HG02642 (cell line): ENCODE data around the gene MAGI2.
"Not testable (repeated sequence)": the region's sequence is repeated elsewhere in the genome, so short reads cannot be mapped to it uniquely, and the experiment has no call there.

Experiments used
- ATAC-seq: cut with Tn5 transposase; IDR thresholded peaks from one replicate; pipeline ENCODE4 v1.9.1; 2021; ENCODE audit warnings: mild to moderate bottlenecking; ENCODE audit not compliant: unreplicated experiment, poor library complexity

MAGI2 gene

DNA sequence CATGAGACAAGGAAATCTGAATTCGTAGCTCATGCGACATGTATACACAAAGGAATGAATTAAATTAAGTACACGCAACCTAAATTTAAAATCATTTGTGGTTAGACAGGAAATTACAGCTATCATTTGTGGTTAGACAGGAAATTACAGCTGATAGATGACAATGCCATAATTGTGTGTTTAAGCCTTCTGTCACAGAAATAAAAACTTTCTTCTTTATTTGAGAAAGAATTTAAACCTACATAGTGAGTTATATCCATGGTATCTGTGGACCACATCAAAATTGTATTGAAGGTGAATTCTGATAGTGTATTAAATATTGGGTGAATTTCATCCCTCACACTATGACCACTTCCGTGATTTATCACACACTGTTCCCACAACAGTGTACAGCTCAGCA lies 362.9 kb downstream of the MAGI2 start:
- no peak for ATAC-seq

DNA sequence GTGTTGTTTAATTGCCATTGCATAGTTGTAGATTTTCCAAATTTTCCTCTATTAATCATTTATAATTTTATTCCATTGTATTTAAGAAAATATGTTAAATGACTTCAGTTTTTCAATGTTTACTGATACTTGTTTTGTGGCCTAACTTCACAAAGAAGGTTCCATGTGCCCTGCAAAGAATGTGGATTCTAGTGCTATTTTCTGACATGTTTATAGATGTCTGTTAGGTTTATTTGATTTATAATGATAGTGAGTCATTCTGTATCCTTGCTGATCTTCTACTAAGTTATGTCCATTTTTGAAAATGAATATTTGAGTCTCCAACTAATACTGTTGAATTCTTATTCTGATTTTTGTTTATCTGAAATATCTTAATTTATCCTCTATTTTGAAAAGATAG lies 369.0 kb downstream of the MAGI2 start:
- ATAC-seq, result no peak

DNA sequence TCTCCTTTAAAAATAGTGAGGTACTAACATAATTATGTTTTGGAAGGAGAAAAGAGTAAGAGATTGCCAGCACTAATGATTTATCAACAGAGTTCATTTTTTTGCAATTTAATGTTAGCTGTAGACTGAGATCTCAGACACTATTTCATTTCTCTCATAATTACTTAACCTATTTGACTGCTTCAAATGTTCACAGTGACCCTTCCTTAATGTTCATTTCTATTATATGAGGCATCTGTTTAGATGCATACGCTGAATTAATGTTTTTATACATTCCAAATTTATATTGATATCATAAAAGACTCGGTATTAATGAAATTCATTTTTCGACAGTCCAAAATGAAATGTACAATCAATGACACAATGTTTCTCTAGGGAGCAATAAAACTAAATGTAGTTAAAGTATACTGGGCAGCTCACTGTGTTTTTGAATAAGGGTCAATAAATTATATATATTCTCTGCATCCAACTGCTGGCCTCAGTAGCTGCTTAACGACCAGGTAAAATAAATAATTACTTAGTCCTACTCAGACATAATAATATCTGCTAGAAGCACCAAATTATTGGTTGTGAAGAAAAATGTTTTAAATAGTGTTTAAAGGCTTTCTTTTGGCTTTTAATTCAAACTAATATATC lies 373.4 kb downstream of the MAGI2 start:
- no peak for ATAC-seq

DNA sequence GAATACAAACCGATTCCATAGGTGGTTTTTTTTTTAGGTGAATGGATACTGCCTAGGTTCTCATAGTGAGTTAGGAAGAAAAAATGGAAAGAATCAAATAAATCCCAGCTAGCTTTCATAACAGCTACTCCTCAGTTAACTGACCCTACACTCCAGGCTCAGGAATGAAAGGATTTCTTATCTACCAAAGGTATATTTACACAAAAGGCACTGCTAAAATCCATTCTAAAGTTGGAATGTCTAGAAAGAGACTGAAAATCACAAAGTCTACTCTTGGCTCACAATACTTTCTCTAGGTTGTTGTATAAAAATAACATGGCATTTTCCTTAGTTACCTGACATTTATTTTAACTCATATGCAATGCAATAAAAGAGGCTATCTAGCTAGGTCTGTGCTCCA lies 375.2 kb downstream of the MAGI2 start:
- ATAC-seq, result no peak

DNA sequence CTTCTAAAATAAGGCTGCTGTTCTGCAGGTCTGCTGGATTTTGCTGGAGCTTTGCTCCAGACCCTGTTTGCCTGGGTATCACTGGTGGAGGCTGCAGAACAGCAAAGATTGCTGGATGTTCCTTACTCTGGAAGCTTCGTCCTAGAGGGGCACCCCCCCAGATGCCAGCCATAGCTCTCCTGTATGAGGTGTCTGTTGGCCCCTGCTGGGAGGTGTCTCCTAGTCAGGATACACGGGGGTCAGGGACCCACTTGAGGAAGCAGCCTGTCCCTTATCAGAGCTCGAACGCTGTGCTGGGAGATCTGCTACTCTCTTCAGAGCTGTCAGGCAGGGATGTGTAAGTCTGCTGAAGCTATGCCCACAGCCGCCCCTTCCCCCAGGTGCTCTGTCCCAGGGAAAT lies 382.3 kb downstream of the MAGI2 start:
- ATAC-seq, result not testable (repeated sequence)

DNA sequence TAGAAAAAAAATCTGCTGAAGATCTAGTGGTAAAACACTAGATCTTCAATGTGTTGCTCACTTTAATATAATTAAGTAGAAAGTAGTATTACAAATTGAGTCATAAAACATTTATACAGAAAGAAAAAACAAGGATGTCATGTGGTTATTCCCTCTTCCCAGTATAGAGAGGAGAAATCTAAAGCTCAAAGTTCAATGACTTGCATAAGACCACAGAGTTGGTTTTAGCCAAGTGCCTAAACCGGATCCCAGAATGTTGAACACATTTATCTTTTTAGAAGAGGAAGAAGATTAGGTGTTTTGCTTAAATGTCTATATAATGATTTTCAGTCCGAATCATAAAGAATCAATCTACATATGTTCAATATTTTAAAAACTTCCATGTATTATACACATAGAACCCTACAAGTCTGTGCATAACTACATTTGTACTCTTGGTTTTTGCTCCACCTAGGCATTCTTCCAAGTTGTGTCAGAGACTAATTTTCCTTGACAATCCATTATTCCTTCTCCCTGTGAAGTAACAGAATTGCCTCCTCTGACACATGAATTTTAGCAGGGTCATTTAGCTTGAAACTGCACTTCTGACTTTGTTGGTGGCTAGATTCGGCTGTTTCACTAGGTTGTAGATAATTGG lies 389.2 kb downstream of the MAGI2 start:
- ATAC-seq, result no peak

DNA sequence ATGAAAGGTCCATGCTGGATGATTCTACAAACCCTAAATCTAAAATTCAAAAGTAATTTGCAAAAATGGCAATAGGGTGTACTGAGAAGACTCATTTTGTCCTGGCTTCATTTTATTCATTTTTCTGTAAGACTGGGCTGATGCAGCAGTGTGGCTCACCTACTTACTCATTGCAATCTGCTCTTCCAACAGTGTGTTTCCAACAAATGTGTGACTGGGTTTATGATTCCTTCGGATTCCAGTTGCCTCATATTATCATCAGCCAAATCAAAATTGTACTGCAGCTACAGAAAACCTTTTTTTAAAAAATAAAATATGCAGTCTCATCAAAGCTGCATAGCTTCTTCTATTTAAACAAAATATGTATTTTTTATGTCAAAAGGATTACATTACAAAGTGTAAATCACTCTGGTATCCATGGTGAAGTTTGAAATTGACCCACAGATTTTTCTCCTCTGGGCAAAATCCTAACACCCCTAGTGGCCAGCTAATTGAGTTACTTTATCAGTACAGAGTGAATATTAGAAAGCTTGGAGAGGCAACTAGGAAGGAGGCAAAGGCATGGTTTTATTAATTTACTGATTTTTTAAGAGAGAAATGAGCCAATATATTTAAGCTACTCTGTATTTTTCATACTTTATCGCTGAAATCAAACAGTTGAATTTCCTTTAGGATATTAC lies 390.3 kb downstream of the MAGI2 start:
- no peak for ATAC-seq

DNA sequence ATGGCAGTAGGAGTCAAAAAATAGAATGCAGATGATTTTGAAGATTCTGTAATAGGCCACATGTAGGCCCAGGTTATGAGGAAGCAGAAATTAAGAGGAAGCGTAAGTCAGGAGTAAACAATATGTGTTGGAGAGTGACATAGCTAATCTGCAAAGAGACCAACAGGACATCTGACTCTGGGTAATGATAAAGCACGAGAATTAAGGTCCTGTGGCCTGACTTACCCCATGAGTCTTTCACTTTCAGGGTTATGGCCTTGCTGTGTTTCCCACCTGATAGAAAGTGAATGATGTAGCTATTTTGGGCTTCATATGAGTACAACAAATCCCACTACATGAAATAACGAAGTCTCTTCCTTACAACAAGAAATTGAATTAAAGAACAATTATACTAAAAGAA lies 393.0 kb downstream of the MAGI2 start:
- ATAC-seq, result no peak

DNA sequence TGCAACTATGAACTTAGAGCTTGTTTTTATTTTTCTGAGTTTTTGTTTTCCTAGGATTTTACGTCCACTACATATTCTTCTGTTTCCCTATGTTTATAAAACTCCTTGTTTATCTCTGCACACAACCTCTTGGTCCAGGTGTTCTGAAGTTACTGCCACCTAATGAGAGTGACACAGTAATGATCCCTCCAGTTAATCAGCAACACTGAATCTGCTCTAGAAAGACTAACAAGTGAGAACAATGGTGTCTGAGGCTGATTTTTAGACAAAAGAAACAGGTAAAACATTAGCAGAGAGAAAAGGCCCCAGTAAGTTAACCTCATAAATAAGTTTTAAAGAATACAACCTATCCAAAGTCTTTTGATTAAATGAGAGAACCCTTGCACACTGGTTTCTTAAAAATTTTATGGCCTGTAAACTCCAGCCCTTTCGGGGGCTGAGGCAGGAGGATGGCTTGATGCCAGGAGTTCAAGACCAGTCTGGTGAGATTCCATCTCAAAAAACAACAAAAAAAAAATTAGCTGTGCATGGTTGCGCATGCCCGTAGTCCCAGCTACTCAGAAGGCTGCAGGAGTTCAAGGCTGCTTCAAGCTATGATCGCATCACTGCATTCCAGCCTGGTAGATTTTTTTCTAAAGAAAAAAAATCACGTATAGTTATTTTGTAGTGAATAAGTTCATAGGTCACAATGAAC lies 397.6 kb downstream of the MAGI2 start:
- no peak for ATAC-seq

DNA sequence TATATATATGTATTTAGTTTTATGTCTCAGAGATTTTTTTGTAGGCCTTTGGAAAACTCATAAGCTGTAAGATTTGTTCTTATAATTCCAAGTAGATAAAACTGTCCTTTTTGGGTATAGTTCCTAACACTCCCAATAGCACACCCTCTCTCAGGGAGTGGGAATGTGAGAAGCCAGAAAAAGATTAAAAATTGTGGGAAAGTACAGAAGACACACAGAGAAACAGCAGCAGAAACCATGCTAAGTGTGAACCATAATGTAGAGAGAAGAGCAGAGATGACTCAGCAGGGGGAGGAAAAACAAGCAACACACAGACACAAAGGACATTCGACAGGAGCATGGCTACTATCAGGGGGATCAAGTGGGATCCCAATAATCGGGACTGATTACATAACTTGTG lies 401.6 kb downstream of the MAGI2 start:
- ATAC-seq, result no peak

DNA sequence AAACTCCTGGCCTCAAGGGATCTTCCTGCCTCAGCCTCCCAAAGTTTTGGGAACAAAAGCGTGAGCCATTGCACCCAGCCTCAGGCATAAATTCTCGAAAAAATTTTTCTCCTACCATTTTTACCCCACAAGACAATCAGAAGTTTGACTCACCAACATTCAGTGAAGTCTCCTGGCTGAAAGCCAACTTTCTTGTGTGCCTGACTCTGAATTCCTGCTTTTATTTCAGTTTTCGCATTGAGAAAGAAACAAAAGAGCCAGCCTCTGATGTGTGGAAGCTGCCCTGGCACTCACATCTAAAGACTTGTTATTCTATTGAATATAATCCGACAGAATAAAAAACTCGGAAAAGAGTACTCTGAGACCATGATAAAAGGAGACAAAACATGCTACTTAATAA lies 402.9 kb downstream of the MAGI2 start:
- no peak for ATAC-seq

DNA sequence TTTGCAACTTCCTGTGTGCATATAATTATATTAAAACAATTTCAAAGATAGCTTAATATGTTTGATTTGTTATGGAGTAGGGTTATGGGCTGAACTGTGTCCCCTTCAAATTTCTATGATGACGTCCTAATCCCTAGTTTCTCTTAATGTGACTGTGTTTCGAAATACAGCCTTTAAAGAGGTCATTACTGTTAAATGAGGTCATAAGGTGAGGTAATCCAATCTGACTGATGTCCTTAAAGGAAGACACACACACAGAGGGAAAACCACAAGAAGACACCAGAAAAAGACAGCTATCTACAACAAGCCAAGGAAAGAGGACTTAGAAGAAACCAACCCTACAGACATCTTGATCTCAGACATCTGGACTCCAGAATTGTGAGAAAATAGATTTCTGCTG lies 407.4 kb downstream of the MAGI2 start:
- no peak for ATAC-seq

DNA sequence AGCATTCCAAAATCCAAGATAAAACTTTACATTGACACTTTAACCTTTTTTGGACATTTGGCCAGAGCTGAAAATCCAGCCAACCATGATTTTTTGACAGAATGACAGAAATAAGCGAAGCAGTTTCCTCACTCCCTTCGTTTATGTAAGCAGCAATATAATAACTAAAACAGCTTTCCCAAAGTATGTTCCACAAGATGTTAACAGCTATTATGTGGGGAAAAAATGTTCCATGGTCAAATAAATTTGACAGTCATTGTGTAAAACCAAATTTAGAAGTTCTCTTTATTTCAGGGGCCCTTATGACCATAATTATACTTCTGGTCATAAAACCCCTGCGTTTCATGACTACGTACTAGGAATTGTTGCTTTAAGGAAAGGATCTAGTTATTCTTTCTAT lies 416.5 kb downstream of the MAGI2 start:
- no peak for ATAC-seq

DNA sequence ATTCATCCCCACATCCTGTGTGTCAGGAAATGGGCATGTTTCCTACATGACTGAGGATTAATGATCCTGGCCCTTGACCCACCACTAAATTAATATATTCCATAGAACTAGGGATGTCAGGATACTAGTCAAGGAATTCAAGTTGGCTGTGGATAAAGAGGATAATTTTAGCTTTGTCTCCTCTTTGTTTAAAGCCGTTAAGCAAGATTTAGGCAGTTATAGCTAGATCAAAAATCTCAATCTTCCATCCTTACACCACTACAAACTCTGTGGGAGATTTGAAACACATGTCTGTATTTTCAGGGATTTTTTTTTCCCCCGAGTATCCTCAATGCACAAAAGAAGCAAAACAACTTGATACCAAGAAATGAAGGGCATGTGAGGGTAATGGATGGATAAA lies 417.1 kb downstream of the MAGI2 start:
- no peak for ATAC-seq

DNA sequence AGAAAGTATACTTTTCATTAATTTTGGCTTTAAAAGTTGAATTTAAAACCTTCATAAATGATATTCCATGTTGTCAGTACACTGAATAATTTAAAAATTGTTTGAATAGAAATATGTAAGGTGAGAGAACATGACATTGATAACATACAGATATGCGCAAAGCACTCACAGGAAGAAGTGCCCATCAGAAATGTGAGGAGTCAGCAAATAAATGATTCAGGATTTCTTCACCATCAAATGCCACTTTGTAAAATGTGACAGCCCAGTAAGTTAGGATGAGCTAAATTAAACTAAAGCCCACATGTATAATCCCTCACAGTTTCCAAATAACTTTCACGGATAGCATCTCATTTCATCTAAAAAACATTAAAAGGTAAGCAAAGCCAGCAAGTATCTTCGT lies 417.6 kb downstream of the MAGI2 start:
- ATAC-seq, result no peak

DNA sequence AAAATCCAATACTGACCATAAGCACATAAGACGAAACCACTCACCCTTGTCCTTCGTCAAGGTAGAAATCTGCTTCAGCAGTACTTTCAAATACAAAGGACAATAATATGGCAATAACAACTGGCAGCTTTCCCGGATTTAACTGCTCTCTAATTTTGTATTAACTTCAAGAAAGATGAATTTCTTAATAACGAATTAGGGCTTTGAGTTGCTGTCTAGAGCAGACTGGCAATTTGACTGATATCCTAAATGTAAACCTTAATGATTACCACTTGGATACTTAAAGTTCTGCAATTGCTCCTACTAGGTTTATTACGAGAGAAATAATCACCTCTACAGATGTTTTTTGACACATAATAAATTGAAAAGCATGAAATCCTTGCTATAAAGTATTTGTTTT lies 418.7 kb downstream of the MAGI2 start:
- no peak for ATAC-seq

DNA sequence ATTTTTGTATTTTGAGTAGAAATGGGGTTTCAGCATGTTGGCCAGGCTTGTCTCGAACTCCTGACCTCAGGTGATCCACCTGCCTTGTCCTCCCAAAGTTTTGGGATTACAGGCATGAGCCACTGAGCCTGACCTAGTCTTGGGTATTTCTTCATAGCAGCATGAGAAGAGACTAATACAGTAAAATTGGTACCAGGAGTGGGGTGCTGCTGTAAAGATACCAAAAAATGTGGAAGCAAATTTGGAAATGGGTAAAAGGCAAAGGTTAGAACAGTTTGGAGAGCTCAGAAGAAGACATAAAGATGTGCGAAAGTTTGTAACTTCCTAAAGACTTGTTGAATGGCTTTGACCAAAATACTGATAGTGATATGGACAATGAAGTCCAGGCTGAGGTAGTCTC lies 433.8 kb downstream of the MAGI2 start:
- not testable (repeated sequence) for ATAC-seq

DNA sequence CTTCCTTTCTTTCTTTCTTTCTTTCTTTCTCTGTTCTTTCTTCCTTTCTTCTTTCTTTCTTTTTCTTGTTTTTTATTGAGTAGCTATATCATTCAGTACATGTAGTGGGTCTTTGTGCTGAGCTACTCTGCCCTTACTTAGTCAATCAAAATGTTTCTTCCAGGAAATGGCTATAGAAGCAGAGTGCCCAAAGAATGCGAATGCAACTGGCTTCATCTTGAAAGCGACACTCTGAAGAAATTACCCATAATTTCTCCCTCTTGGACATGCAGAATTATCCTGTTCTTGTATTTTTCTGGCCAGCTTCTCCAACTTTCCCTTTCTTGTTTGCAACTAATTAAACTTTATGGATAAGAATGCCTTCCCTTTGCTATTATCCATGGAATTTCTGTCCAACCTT lies 441.5 kb downstream of the MAGI2 start:
- ATAC-seq, result no peak

DNA sequence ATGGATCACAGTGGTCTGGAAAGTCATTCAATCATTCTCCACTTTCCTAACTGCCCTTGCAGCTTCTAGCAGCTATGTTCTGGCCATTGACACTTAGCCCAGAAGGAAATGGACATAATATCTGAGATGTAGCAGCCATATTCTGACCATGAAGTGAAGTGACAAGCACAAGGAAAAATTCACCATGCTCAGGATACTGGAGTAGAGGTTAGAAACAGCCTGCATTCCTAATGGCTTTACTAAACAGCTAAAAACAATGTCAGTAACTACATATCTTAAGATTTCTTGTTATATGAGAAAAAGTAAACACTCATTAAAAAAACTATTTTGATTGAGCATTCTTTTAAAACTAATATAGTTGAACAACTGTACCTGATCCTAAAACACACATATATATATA lies 443.8 kb downstream of the MAGI2 start:
- ATAC-seq, result no peak

DNA sequence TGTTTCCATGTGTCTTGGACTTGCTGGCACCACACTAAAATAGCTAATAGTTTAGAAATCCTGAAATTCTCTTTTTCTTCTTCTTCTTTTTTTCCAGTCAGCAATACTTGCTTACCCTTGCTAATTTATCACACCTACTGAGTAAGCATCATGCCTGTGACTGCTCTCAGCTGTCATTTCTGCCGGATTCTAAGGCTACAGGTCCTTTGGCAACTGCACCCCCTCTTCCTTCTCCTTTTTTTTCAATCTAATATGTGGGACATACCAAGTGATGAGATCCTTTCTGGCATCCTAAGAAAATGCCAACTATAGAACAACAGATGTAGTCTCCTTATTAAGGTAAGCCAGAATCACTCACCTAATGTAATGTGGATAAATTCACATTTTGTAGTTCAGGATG lies 444.7 kb downstream of the MAGI2 start:
- no peak for ATAC-seq

DNA sequence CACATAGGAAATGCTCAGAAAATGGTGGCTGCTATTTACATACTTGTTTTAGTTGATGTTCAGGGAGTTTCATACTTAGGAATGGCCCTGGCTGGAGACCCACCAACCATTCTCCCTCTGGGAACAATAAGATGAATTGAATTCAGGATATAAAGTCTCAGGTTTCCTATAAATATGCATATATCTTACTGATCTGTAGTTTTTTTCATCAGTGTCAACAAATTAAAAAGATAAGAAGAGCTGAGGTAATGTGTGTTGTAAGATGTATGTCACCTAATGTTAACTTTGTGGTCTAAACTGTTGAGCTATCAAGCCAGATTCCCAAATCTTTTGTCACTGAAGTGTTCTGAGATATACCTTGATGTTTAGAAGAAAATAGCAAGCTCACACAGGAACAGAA lies 457.5 kb downstream of the MAGI2 start:
- ATAC-seq, result no peak
